HL-60 (cell line): ENCODE data around the gene PCSK5.

Source experiments
- CTCF ChIP-seq: IDR thresholded peaks from one replicate; pipeline ENCODE4 v1.5.1; 2011; ENCODE audit warnings: low read length, control low read depth, inconsistent platforms; ENCODE audit not compliant: insufficient read depth
- GABPA ChIP-seq: IDR thresholded peaks from 2 replicates; pipeline ENCODE4 v1.6.1; 2012; ENCODE audit warnings: low read depth
- POLR2AphosphoS5 ChIP-seq: IDR thresholded peaks from 2 replicates; pipeline ENCODE4 v1.6.1; 2012; ENCODE audit warnings: low read depth
- TF ChIP-seq, protein P1 (sequence below): IDR thresholded peaks from 2 replicates; pipeline ENCODE4 v1.6.1; 2012; ENCODE audit warnings: low read depth; ENCODE audit not compliant: insufficient replicate concordance

GRCh38 chr9:76330034-76330433, 439.6 kb downstream of the PCSK5 start:
- TF ChIP-seq CTCF: no peak
- TF ChIP-seq, protein P1, sequence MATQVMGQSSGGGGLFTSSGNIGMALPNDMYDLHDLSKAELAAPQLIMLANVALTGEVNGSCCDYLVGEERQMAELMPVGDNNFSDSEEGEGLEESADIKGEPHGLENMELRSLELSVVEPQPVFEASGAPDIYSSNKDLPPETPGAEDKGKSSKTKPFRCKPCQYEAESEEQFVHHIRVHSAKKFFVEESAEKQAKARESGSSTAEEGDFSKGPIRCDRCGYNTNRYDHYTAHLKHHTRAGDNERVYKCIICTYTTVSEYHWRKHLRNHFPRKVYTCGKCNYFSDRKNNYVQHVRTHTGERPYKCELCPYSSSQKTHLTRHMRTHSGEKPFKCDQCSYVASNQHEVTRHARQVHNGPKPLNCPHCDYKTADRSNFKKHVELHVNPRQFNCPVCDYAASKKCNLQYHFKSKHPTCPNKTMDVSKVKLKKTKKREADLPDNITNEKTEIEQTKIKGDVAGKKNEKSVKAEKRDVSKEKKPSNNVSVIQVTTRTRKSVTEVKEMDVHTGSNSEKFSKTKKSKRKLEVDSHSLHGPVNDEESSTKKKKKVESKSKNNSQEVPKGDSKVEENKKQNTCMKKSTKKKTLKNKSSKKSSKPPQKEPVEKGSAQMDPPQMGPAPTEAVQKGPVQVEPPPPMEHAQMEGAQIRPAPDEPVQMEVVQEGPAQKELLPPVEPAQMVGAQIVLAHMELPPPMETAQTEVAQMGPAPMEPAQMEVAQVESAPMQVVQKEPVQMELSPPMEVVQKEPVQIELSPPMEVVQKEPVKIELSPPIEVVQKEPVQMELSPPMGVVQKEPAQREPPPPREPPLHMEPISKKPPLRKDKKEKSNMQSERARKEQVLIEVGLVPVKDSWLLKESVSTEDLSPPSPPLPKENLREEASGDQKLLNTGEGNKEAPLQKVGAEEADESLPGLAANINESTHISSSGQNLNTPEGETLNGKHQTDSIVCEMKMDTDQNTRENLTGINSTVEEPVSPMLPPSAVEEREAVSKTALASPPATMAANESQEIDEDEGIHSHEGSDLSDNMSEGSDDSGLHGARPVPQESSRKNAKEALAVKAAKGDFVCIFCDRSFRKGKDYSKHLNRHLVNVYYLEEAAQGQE: no peak
- no peak for TF ChIP-seq GABPA
- TF ChIP-seq POLR2AphosphoS5: no peak
